ENCODE measurements around the gene CRYBG1.

CRYBG1 gene

DNA sequence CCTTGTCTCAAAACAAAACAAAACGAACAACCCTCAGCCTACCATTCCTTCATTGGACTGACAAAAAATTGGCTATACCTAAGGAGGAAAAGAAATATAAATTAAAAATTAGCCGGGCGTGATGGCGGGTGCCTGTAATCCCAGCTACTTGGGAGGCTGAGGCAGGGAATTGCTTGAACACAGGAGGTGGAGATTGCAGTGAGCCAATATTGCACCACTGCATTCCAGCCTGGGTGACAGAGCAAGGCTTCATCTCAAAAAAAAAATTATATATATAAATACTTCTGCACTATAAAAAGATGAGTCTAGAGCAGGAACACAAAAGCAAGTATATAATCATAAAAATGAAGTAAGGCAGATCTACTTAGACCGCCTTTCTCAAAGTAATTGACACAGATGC lies 109.8 kb downstream of the CRYBG1 start:
- TF ChIP-seq, protein P1, sequence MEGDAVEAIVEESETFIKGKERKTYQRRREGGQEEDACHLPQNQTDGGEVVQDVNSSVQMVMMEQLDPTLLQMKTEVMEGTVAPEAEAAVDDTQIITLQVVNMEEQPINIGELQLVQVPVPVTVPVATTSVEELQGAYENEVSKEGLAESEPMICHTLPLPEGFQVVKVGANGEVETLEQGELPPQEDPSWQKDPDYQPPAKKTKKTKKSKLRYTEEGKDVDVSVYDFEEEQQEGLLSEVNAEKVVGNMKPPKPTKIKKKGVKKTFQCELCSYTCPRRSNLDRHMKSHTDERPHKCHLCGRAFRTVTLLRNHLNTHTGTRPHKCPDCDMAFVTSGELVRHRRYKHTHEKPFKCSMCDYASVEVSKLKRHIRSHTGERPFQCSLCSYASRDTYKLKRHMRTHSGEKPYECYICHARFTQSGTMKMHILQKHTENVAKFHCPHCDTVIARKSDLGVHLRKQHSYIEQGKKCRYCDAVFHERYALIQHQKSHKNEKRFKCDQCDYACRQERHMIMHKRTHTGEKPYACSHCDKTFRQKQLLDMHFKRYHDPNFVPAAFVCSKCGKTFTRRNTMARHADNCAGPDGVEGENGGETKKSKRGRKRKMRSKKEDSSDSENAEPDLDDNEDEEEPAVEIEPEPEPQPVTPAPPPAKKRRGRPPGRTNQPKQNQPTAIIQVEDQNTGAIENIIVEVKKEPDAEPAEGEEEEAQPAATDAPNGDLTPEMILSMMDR (IDR thresholded peaks at IDR 0.05; ENCODE audit: insufficient read depth, missing control alignments), result no peak
- no peak for DNase-seq (ENCODE audit: insufficient read length, low spot score)
- FAIRE-seq, result no peak

DNA sequence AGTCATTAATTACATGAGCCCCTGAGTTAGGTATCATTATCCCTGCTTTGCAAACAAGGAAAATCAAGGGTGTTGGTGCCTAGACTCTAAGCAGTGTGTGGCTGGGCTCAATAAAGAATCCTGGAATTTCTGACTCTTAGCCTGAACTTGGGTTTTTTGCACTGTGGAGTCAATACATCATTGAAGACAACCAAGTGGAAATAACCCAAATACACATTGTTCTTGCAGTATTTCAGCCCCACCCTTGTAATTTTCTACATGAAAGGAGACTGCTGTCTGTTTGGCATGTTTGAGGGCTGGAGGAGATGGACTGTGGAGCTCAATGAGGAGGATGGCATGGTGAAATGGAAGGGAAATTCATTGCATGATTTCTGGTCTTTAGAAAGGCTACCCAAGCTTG lies 110.3 kb downstream of the CRYBG1 start:
- FAIRE-seq (no peak), DNase-seq (ENCODE audit: insufficient read length, low spot score) (no peak)
- TF ChIP-seq, protein P1 (IDR thresholded peaks at IDR 0.05; ENCODE audit: insufficient read depth, missing control alignments), result no peak

DNA sequence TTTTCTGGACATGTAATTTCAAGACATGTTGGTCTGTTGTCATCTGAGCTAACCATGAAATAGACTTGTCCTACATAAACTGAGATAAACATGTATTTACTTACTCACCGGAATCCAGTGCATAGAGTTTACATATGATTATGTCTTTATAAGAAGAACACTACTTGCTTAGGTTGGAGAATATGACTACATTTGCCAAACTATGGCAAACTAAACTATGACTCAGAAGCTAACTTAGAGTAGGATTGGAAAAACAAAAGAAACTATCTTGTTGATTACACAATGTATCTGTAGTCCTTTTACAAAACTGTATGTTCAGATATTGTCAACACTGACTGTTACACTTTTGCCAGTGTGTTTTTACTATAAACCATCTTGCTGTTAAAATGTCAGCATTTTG lies 113.3 kb downstream of the CRYBG1 start:
- DNase-seq (ENCODE audit: insufficient read length, low spot score), result no peak
- TF ChIP-seq, protein P1 (IDR thresholded peaks at IDR 0.05; ENCODE audit: insufficient read depth, missing control alignments), result no peak
- no peak for FAIRE-seq

DNA sequence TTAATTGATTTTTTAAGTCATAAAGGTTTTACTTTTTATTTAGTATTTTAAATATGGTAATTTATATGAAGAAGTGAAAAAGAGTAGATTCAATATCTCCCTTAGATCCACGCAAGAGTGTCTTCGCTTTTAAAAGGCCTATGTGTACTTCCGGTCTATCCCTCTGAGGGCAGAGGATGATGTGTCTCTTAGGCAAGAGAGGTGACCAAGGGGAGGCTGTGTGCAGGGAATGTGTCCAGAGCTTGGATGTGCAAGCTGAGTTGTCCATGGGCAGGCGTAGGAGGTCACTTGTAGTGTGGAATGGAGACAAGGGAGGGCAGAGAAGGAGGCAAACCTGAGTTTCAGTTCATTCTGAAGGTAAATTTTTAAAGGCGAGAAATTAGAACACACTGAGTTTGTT lies 113.9 kb downstream of the CRYBG1 start:
- DNase-seq (ENCODE audit: insufficient read length, low spot score), result no peak
- TF ChIP-seq, protein P1 (IDR thresholded peaks at IDR 0.05; ENCODE audit: insufficient read depth, missing control alignments), result no peak
- no peak for FAIRE-seq

DNA sequence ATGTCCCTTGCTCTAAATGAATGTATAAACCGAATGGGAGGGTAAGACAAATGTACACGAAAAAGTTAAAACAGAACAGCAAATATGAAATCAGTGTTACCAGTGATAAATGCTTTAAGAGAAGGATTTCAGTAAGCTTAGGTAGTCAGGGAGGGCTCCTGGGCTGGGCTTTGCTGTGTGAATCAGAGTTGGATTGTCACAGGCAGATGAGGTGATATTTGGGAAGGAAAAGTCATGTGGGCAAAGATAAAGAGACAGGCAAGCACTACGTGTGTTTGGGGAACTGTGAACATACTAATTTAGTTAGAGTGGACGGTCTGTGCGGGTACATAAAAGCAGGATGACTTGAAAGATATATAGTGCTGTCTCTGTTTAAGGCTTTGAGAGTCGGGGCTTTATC lies 114.8 kb downstream of the CRYBG1 start:
- no peak for DNase-seq (ENCODE audit: insufficient read length, low spot score)
- TF ChIP-seq, protein P1 (IDR thresholded peaks at IDR 0.05; ENCODE audit: insufficient read depth, missing control alignments), result no peak
- FAIRE-seq, result no peak

DNA sequence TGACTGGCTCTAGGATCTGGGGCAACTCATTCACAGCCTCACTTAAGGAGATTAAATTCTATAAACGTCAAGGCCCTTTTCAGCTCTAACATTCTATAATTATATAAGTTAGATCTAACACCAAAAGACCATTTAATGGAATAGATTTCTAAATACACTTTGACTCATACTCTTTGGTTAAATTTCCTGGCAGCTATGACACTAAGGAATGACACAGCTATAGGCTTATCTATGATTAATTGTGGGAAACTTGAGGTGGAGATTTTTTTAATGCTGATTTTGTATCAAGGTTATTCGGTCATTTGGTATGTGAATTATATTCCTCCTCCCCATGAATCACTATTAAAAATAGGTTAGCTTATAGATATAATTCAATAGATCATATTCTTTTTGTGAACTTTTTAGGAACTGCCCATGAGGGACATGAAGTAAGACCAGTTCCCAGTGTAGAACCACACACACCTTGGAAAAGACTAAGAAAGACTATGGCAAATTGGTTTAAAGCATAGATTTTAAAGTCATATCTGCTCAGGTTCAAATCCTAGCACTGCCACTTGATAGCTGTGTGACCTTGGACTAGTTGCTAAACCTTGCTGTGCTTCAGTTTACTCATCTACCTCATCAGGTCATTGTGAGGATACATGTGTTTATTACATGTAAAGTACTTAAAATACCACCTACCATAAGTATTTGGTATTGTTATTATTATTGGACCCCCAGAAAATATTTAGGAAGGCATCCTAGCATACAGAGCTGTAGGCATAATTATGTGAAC lies 116.0 kb downstream of the CRYBG1 start:
- DNase-seq (ENCODE audit: insufficient read length, low spot score), result no peak

DNA sequence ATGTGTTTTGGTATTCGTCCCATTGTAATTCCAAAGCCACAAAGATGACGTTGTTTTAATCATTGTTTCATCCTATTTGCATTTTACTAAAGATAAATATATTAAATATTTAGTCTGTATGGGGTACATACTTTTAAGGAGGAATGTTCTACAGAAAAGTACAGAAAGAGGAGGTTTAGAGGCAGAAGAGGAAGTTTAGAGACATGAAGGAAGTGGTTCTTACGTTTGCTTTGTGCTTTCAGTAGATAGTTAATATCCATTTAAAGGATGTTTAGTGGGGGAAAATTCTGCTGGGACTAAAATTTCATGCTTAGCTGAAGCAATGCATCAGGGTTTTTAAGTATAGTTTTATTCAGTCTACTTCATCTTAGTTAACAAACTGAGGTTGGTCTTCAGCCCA lies 116.6 kb downstream of the CRYBG1 start:
- no peak for FAIRE-seq
- TF ChIP-seq, protein P1 (IDR thresholded peaks at IDR 0.05; ENCODE audit: insufficient read depth, missing control alignments), result no peak
- DNase-seq (ENCODE audit: insufficient read length, low spot score), result no peak

More for the DNA sequence above, 116.0 kb downstream of the CRYBG1 start:
- no peak for FAIRE-seq
- TF ChIP-seq, protein P1 (IDR thresholded peaks at IDR 0.05; ENCODE audit: insufficient read depth, missing control alignments), result no peak
